Effector CD8-positive, alpha-beta T cell (primary cell): ENCODE results near the gene LRMDA.

Experiments used
- DNase-seq: peaks from one replicate; lab custom pipeline; 2025; lab: John Stamatoyannopoulos, UW

Gene LRMDA

DNA sequence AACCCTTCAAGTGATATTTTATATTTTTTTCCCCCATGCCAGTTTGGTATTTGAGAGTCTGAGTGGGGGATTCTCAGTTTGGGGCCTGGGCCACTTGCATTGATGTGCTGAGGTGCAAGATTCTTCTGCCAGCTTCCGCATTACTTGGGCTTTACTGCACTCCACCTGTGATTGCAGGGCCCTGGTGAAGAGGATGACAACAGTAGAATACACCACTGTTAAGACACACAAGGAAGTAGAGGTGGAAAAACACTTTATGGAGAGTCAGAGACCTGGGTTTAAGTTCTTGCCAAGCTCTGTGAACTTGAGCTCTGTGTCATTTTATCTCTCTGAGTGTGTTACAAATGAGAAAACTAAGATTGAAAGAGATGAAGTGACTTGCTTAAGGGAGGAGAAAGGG is 209.4 kb downstream of the LRMDA start:
- DNase-seq, result no peak

- no peak for DNase-seq
Measured at GRCh38 chr10:75643405-75643804, 212.0 kb downstream of the LRMDA start.

- no peak for DNase-seq
Measured at GRCh38 chr10:75643944-75644692, 212.7 kb downstream of the LRMDA start.

DNA sequence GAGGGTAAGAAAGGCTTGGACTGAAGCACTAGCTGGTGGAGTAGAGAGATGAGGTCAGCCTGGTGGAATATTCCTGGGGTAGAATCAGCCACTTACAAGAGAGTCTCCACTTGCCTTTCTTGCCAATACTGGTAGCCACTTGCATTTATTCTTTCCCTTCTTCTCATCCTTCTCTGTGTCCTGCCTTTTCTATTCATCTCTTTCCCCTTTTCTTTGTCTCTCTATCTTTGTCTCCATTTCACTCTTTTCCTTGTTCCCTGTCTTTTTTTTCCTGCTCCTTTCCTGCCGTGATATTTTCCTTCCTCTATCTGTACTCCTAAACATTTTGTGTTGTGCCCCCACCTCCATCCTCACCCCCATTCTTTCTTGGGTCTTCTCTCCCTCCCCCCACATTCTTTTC is 214.3 kb downstream of the LRMDA start:
- DNase-seq, result no peak

GRCh38 chr10:75646218-75646915 is 214.9 kb downstream of the LRMDA start:
- DNase-seq, result no peak

GRCh38 chr10:75646916-75647315 is 215.5 kb downstream of the LRMDA start:
- no peak for DNase-seq

GRCh38 chr10:75647675-75648074 is 216.3 kb downstream of the LRMDA start:
- no peak for DNase-seq

DNA sequence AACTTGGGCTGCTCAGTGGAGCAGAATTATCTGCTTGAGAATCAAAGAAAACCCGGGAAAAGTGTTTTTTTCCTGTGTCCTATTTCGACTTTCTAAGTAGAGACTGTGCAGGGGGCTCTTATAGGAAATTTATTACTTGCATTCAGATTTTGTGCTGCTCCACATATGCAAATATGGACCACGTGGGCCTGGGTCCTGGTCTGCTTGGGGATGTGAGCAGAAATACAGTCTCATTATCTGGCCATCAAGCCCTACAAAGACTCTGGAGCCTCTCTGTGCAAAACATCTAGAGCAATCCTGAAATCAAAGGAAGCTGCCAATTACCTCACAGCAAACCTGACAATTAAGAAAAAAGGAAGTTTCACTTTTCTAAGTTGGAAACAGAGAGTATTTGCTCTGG is 216.9 kb downstream of the LRMDA start:
- no peak for DNase-seq

DNA sequence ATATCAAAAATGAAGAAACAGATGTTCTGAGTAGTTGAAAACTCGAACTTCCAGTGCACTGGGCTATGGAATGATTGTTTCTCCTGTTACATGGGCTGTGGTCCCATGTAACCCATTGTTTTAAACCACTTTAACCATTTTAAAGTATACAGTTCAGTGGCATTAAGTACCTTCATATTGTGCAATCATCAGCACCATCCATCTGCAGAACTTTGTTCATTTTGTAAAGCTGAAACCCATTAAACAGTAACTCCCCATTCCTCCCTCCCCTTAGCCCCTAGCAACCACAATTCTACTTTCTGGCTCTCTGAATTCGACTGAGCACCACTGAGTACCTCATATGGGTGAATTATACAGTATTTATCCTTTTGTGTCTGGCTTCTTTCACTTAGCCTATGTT is 217.4 kb downstream of the LRMDA start:
- DNase-seq, result no peak

DNA sequence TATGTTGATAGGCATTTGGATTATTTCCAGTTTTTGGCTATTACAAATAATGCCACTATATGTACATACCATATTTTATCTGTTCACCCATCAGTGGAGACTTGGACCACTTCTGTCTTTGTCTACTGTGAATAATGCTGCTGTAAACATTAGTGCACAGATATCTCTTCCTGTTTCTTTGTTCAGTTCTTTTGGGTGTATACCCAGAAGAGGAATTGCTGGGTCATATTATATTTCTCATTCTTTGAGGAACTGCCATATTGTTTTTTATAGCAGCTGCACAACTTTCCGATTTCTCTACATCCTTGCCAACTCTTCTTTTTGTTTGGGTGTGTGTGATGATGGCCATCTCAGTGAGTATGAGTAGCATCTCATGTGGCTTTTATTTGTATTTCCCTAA is 218.0 kb downstream of the LRMDA start:
- DNase-seq, result no peak

DNA sequence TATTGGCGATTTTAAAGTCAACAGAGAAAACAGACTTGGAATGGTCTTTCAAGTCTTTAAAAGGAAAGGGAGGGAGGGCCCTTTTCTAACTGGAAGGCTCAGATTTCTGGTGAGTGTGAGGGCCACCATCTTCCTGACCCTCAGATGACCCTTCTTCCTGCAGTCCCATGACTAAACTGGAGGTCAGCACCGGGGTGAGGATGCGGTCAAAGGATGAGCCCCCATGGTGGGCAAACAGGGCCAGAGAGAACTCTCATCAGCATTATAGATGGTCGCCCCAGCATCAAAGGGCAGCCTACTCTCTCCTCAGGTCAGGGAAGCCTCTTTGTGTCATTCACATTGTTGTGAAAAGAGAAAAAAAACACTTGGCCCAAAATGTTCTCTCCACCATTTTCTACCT is 219.2 kb downstream of the LRMDA start:
- DNase-seq, result no peak

DNA sequence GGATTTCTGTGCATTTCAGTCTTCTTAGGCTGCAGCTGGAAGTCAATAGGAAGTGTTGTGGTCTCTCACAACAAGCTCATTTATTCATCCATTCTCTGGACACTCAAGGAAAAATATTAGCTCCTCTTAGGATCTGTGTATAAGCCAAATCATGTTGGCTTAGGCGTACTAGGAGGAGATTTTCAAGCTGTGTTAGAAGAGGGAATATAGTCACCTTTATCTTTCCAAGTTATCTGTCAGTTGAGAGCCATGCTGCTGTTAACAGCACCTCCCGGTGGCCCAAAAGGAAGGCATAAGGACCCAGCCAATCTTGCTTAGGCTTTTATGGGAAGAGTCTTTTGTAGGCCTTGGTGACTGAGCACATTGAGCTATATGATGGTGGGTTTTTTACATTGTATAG is 220.0 kb downstream of the LRMDA start:
- DNase-seq, result no peak

DNA sequence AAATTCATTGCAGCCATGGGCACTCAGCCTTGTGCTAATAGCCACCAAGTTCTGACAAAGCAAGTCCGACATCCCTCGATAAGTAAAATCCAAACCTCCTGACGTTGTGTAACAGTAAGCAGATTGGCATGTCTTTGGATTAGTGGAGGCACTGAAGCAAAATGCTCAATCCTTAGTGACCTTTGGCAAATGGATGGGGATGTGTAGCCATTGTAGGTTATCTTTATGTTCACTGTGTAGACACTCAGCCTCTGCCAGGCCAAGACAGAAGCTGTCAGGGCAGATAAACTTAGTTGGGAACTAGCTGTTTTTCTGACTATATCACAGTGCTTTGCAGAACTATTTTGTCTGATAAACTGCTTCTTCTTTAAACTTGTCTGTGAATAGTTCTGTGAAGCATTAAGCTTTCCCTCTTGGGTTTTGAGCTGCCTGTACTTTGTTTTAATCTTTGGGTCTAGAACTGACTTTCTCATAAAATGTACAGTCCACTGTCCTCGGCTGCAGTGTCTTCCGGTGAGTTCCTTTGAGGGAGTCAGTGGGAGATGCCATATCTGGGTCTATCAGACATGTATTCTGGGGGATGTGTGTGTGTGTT is 220.8 kb downstream of the LRMDA start:
- DNase-seq, result no peak

DNA sequence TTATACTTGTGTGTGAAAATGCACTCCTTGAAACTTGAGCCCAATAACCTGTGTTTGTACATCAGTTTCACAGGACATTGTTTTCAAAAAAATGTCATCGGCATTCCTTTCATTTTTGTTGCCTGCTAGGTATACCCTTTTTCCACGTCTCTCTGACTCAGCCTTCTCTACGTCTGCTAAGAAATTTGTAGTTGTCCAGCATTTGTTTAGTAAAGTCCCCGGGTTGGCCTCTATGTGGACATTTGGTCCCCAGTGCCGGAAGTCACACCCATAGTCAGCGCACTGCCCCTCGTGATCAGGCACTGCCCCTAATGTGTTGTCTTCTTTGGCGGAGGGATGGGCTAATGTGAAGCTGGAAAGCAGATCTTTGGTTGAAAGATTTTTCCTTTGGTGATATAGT is 222.3 kb downstream of the LRMDA start:
- no peak for DNase-seq

DNA sequence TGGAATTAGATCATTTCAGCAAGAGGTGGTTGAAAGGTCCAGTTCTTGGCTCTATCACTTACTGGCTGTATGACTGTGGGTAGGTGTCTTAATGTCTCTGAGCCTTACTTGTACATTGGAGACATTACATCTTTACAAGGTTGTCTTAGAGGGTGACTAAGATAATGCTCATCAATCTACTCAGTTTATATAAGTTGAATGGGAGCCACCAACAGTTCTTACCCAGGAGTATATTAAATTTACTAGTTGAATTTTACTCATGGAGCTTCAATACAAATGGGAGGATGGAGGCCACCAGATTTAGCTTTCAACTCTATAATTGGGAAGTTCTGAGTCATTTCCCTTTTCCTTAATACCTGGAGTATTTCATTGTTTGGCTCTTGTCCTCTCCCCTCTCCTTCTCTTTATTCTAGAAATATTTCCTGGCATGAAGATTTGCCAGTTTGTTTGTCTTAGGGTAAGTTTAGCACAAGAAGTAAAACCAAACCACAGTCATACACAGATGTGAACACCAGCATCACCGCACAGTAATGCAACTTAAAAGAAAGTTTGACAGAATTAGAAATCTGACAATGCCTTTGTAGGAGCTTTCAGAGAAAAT is 222.8 kb downstream of the LRMDA start:
- no peak for DNase-seq

DNA sequence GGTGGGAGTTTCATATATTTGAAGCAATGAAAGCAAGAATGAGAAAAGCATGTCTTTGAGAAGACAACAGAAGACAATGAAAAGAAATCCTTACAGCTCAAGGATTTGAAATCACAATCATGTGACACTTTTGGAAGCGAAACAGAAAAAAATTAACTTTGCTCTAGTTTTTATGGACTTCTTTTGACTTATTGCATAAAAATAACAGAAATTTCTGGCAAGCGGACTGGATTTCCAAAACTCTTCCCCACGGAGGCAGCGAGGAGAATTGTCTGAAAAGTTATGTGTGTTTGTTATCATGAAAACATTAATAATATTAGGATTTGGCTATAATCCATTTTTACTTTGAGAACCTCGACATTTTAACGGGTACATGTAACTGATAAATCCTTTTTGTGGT is 223.3 kb downstream of the LRMDA start:
- DNase-seq, result no peak

- no peak for DNase-seq
Measured at GRCh38 chr10:75655791-75656451, 224.5 kb downstream of the LRMDA start.

DNA sequence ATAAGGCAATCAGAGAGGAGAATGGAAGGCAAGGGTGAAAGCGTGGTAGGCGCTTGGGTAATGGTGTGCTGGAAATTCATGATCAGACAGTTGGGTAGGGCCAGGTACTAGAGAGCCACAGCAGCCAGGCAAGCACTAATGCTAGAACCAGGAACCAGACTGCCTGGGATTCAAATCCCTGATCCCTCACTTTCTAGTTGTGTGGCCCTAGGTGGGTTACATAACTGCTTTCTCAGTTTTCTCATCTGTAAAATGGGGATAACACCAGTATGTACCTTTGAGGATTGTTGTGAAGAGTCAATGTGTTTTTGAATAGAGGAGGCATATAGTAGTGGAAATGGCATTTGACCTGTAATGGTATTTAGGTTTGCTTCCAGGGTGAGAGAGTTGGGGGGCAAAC is 225.9 kb downstream of the LRMDA start:
- no peak for DNase-seq

DNA sequence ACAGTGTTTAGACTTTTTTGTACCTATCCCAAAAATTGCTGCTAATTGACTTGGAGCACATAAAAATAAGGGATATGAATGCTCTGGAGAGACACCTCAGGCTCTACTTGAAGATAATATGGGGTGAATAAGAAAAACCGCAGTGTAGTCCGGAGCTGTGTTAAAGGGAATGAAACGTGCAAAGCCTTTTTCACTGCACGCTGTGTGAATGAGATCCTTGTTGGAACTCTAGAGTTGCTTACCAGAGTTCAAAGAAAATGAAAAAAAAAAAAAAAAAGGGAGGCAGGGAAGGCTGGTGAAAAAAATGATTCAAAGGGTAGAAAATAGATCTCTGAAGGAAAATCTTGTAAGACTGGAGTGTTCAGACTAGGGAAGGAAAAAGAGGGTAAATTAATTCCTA is 226.6 kb downstream of the LRMDA start:
- DNase-seq, result no peak

DNA sequence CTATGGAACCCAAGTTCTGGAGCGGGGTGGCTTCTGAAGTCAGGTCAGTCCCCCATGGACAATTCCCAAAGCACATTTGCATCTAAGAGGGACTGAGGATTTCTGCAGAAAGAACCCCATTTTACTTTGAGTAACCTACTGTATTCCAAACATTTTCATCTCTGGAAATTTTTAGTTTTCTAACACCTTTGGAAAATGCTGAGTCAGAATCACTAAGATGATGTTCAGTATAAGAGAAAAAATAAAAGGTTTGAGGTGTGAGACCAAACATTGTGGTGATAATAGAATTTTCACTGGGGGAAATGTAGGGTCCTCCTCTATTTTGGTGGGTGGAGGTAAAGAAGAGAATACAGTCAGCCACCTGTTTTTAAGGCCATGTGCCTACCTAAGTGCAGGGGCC is 227.1 kb downstream of the LRMDA start:
- no peak for DNase-seq

DNA sequence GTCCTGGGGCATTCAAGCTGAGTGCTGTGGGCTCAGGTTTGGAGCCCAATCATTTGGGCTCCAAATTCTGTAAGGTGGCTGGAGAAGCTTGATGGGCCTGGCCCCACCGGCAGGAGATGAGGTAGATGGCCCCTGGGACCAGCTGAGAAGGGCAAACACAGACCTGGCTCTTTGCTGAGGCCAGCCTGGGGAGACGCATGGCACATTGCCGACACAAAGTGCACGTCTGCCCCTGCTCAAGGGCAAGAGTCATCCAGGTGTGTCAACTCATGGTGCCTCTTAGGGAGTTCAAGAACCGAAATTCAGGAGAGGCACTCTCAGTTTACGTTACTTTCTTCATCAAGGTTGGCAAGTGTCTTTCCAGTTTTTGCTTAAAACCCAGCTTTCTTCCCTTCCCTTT is 227.5 kb downstream of the LRMDA start:
- no peak for DNase-seq

GRCh38 chr10:75660823-75661222 is 229.4 kb downstream of the LRMDA start:
- no peak for DNase-seq
